ENCODE measurements around the gene SYT1.

The SYT1 gene

DNA sequence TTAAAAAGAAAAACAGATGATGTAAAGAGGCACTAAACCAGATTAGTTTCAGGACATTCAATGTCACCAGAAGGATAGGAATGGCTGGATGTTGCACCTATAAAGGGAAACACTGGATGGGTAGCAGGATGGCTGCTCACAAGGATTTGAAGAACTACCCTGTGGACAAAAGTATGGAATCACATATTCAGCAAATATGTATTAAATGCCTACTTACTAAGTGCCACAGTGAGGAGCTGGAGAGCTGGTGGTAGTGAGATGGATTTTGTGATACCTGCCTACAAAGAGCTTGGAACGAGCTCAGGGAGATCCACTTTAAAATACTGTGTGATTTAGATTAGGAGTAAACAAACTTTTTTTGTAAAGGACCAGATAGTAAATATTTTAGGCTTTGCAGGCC, 510.0 kb downstream of the SYT1 start:
- no peak overlapping the region for H3K4me3 ChIP-seq (ENCODE audit: low read depth, low read length)
- TF ChIP-seq CTCF (IDR thresholded peaks at IDR 0.05; ENCODE audit: low read depth, low read length): no peak

- no peak overlapping the region for H3K4me3 ChIP-seq (ENCODE audit: low read depth, low read length)
- TF ChIP-seq CTCF (IDR thresholded peaks at IDR 0.05; ENCODE audit: low read depth, low read length): no peak
Observed at GRCh38 chr12:79375050-79375449, 510.5 kb downstream of the SYT1 start.

GRCh38 chr12:79378496-79378895, 513.9 kb downstream of the SYT1 start:
- TF ChIP-seq CTCF (IDR thresholded peaks at IDR 0.05; ENCODE audit: low read depth, low read length): no peak
- H3K4me3 ChIP-seq (ENCODE audit: low read depth, low read length): no peak overlapping the region

DNA sequence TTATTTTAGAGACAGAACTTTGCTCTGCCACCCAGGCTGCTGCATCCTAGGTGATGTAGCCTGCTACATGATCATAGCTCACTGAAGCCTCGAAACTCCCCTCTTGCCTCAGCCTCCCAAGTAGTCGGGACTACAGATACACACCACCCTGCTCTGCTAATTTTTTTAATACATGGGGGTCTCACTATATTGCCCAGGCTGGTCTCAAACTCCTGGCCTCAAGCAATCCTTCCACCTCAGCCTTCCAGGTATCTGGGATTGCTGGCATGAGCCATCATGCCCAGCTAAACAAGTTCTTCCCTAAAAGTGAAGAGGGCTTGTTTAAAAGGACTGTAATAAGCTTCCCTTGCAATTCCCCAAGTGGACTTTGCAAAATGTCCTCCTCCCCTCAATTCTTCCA, 515.8 kb downstream of the SYT1 start:
- H3K4me3 ChIP-seq (ENCODE audit: low read depth, low read length): no peak overlapping the region
- TF ChIP-seq CTCF (IDR thresholded peaks at IDR 0.05; ENCODE audit: low read depth, low read length): no peak

- no peak for TF ChIP-seq CTCF (IDR thresholded peaks at IDR 0.05; ENCODE audit: low read depth, low read length)
- H3K4me3 ChIP-seq (ENCODE audit: low read depth, low read length): no peak overlapping the region
Observed at GRCh38 chr12:79381248-79382208, 517.0 kb downstream of the SYT1 start.

DNA sequence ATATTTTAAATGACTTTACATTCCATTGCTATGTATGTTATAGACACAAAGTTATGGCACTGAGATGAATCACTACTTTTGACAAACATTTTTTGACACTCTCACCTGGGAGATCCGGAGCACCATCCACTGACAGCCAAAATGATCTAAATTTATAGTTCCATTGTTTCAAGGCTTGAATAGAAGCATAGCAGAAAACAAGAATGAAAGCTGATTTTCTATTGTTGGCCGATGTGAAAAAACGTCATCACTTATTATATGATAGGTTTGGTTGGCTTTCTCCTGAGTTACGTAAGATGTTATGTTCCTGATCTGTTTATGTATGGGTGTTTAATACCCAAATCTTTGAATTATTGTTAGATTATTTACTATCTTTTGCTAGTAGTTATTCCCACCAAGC, 520.0 kb downstream of the SYT1 start:
- no peak for TF ChIP-seq CTCF (IDR thresholded peaks at IDR 0.05; ENCODE audit: low read depth, low read length)
- no peak overlapping the region for H3K4me3 ChIP-seq (ENCODE audit: low read depth, low read length)

GRCh38 chr12:79388011-79388410, 523.4 kb downstream of the SYT1 start:
- no peak for TF ChIP-seq CTCF (IDR thresholded peaks at IDR 0.05; ENCODE audit: low read depth, low read length)

More at GRCh38 chr12:79388011-79388410, 523.4 kb downstream of the SYT1 start:
- H3K4me3 ChIP-seq (ENCODE audit: low read depth, low read length): no peak overlapping the region

Data from WI38 (cell line).